ENCODE data around the gene RIT2.

The RIT2 gene

DNA sequence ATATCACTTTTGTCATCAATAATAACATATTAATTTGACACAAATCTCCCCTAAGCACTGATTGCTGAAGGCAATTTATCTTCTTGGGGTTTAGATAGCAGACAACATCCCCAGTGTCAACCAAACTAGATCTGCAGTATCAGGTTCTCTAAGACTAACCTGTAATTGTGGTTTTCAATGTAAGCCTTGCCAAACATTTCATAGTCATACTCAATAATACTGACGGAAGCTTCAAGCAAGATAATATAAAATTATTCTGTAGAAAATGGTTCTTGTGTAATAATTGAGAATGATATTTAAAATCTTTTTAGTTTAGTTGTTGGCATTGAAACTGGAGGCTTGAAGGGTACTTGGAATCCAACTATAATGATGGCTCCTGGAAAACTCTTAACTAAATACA, 186.3 kb downstream of the RIT2 start:
- no peak for DNase-seq (ENCODE audit: low read depth in 1 of 2, low spot score in 1 of 2)
- TF ChIP-seq SPI1 (IDR thresholded peaks at IDR 0.05; ENCODE audit: borderline replicate concordance, low read depth) (no peak), REST (IDR thresholded peaks at IDR 0.05; ENCODE audit: insufficient replicate concordance, low read depth) (no peak), GABPA (IDR thresholded peaks at IDR 0.05; ENCODE audit: low read depth) (no peak), POLR2AphosphoS5 (IDR thresholded peaks at IDR 0.05; ENCODE audit: low read depth) (no peak), CTCF (IDR thresholded peaks at IDR 0.05; ENCODE audit: insufficient read depth, low read length) (no peak)
- H3K27me3 ChIP-seq (ENCODE audit: insufficient read depth, poor library complexity, severe bottlenecking) = peaks cover 2% of the 10 kb centered on the region
- no peak overlapping the region for H3K4me3 ChIP-seq (replicated peaks; ENCODE audit: insufficient read depth, low read length)
- H3K27ac ChIP-seq (replicated peaks) = no peak overlapping the region

- peaks cover 2% of the 10 kb centered on the region for H3K27me3 ChIP-seq (ENCODE audit: insufficient read depth, poor library complexity, severe bottlenecking)
- no peak for DNase-seq (ENCODE audit: low read depth in 1 of 2, low spot score in 1 of 2)
- no peak overlapping the region for H3K4me3 ChIP-seq (replicated peaks; ENCODE audit: insufficient read depth, low read length)
- TF ChIP-seq POLR2AphosphoS5 (IDR thresholded peaks at IDR 0.05; ENCODE audit: low read depth) (no peak), REST (IDR thresholded peaks at IDR 0.05; ENCODE audit: insufficient replicate concordance, low read depth) (no peak), GABPA (IDR thresholded peaks at IDR 0.05; ENCODE audit: low read depth) (no peak), CTCF (IDR thresholded peaks at IDR 0.05; ENCODE audit: insufficient read depth, low read length) (no peak), SPI1 (IDR thresholded peaks at IDR 0.05; ENCODE audit: borderline replicate concordance, low read depth) (no peak)
- no peak overlapping the region for H3K27ac ChIP-seq (replicated peaks)
Observed at GRCh38 chr18:42925036-42925435, 190.4 kb downstream of the RIT2 start.

GRCh38 chr18:42922363-42922762, 193.1 kb downstream of the RIT2 start:
- H3K27ac ChIP-seq (replicated peaks) = no peak overlapping the region
- DNase-seq (ENCODE audit: low read depth in 1 of 2, low spot score in 1 of 2) = no peak
- TF ChIP-seq CTCF (IDR thresholded peaks at IDR 0.05; ENCODE audit: insufficient read depth, low read length) (no peak), SPI1 (IDR thresholded peaks at IDR 0.05; ENCODE audit: borderline replicate concordance, low read depth) (no peak), REST (IDR thresholded peaks at IDR 0.05; ENCODE audit: insufficient replicate concordance, low read depth) (no peak), POLR2AphosphoS5 (IDR thresholded peaks at IDR 0.05; ENCODE audit: low read depth) (no peak), GABPA (IDR thresholded peaks at IDR 0.05; ENCODE audit: low read depth) (no peak)
- H3K27me3 ChIP-seq (ENCODE audit: insufficient read depth, poor library complexity, severe bottlenecking) = peaks cover under 1% of the 10 kb centered on the region
- H3K4me3 ChIP-seq (replicated peaks; ENCODE audit: insufficient read depth, low read length) = no peak overlapping the region

Measured in HL-60 (cell line).